Upper lobe of left lung (tissue), 4 donors: Measurements from ENCODE around the gene PPP2R2C.

ENCODE experiments used
- CTCF ChIP-seq, 6 experiments: fragments of 450-650 bp in 4 of 6; fragments of 200-600 bp in 2 of 6; sonication (generic) in 2 of 6; IDR thresholded peaks; one replicate each; pipeline ENCODE4 v1.5.1; 2016 to 2019; ENCODE audit warnings: antibody characterized with exemption in 6 of 6
- POLR2A ChIP-seq, 4 donors: fragments of 450-650 bp; IDR thresholded peaks; one replicate each; pipeline ENCODE4 v1.5.1; 2016 to 2017; ENCODE audit warnings: antibody characterized with exemption in 4 of 4, mild to moderate bottlenecking in 2 of 4
- POLR2AphosphoS5 ChIP-seq, 2 donors: sonication (generic); formaldehyde crosslinking; IDR thresholded peaks; one replicate each; pipeline ENCODE4 v1.5.1; 2017; ENCODE audit warnings: antibody characterized with exemption in 2 of 2

DNA sequence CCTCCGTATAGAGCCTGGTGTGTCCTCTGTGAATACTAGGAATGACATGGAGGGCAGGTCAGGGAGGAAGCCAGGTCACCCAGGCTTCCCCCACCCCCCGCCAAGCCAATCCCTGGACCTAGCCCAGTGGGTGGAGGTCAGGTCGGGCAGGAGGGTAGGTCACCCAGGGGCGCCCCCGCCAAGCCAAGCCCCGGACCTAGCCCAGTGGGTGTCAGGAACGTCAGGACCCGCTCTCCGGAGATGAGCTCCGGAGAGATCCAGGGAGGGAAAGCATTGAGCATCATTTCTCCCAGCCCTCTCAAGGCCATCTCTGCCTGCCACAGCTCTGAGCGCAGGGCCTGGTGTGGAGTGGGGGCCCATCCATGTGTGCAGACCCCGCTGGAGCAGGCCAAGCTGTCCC, 154.2 kb downstream of the PPP2R2C start:
- TF ChIP-seq POLR2AphosphoS5 (IDR thresholded peaks at IDR 0.05), result no peak
- TF ChIP-seq CTCF (IDR thresholded peaks at IDR 0.05), result no peak
- TF ChIP-seq POLR2A (IDR thresholded peaks at IDR 0.05), result no peak
